HepG2 (cell line): ENCODE results near the gene TIMM44. TPM values are rescaled to one million over a fixed set of nuclear protein-coding genes. Genes with fewer than 3 reads are reported as not detected.

Experiments used
- AGO2 ChIP-seq: fragments of 200-400 bp; formaldehyde crosslinking; optimal IDR thresholded peaks from 2 replicates; pipeline ENCODE3; 2017; ENCODE audit warnings: mild to moderate bottlenecking, low read depth, low read length, moderate library complexity
- HNF4A ChIP-seq: sonication (generic); formaldehyde crosslinking; IDR thresholded peaks from 2 replicates; pipeline ENCODE4 v1.4.0; 2020; ENCODE audit warnings: missing genetic modification reagents
- NPAS2 ChIP-seq: sonication (generic); formaldehyde crosslinking; IDR thresholded peaks from 2 replicates; pipeline ENCODE4 v1.8.0; 2022; ENCODE audit warnings: mild to moderate bottlenecking, missing genetic modification reagents, borderline replicate concordance
- NR2F6 ChIP-seq, 2 experiments: IDR thresholded peaks; 2 replicates each; pipeline ENCODE4 v1.6.1; 2016; ENCODE audit warnings: antibody characterized with exemption in 1 of 2, mild to moderate bottlenecking in 1 of 2
- PRMT3 ChIP-seq: sonication (generic); formaldehyde crosslinking; IDR thresholded peaks from 2 replicates; pipeline ENCODE4 v1.8.1; 2022; ENCODE audit warnings: low read depth, mild to moderate bottlenecking, moderate library complexity, missing genetic modification reagents, borderline replicate concordance
- RAD21 ChIP-seq: fragments of 450-650 bp; formaldehyde crosslinking; IDR thresholded peaks from 2 replicates; pipeline ENCODE4 v1.5.0; 2020; ENCODE audit warnings: mild to moderate bottlenecking
- RARA ChIP-seq: IDR thresholded peaks from 2 replicates; pipeline ENCODE4 v1.6.1; 2016; ENCODE audit warnings: missing genetic modification reagents, missing compliant biosample characterization
- TBP ChIP-seq: sonication (generic); formaldehyde crosslinking; IDR thresholded peaks from 2 replicates; pipeline ENCODE4 v1.5.0; 2020; ENCODE audit warnings: missing genetic modification reagents
- YY1 ChIP-seq: IDR thresholded peaks from 2 replicates; pipeline ENCODE4 v1.6.1; 2011; ENCODE audit warnings: low read length, low read depth, moderate library complexity, mild to moderate bottlenecking; ENCODE audit not compliant: insufficient read depth, insufficient replicate concordance
- ZNF296 ChIP-seq: sonication (generic); formaldehyde crosslinking; conservative IDR thresholded peaks from 2 replicates; pipeline ENCODE4 v1.5.0; 2020; ENCODE audit warnings: mild to moderate bottlenecking, missing genetic modification reagents
- ZNF572 ChIP-seq: sonication (generic); formaldehyde crosslinking; IDR thresholded peaks from 2 replicates; pipeline ENCODE4 v1.5.1; 2020; ENCODE audit warnings: mild to moderate bottlenecking, missing genetic modification reagents
- ZNF577 ChIP-seq: sonication (generic); formaldehyde crosslinking; IDR thresholded peaks from 2 replicates; pipeline ENCODE4 v1.4.0; 2020; ENCODE audit warnings: mild to moderate bottlenecking, low read depth, missing genetic modification reagents, borderline replicate concordance
- polyA plus RNA-seq, 8 experiments: library from polyadenylated mRNA; depleted of rRNA in 3 of 8; stranded (reverse) in 7 of 8; unstranded in 1 of 8; fragments of >200 nt; fragmentation: Illumina TruSeq in 4 of 8; extraction: Trizol in 4 of 8; gene quantifications; 2 replicates each; pipeline versions ENCODE4 v1.2.1 to v1.2.3, GENCODE V29; 2011 to 2016; ENCODE audit warnings: low read depth in 4 of 8, missing spikeins in 1 of 8, mixed read lengths in 1 of 8; ENCODE audit not compliant: insufficient read depth in 1 of 8
- total RNA-seq, 5 experiments: library from RNA; depleted of rRNA; stranded (reverse); fragments of >200 nt; fragmentation: Illumina TruSeq; extraction: Trizol; gene quantifications; 2 replicates each; pipeline ENCODE4 v1.2.3, GENCODE V29; 2016; ENCODE audit warnings: low read depth in 1 of 5
- TF ChIP-seq, protein P1 (sequence below): sonication (generic); formaldehyde crosslinking; conservative IDR thresholded peaks from 2 replicates; pipeline ENCODE4 v1.8.0; 2022; ENCODE audit warnings: low read depth, missing genetic modification reagents
- TF ChIP-seq, protein P2 (sequence below): sonication (generic); formaldehyde crosslinking; IDR thresholded peaks from 2 replicates; pipeline ENCODE4 v1.4.0; 2020; ENCODE audit warnings: mild to moderate bottlenecking, missing genetic modification reagents

The TIMM44 gene
- total and polyA plus RNA-seq, 2 of the 13 experiments (the other 11 are each of a cell fraction or from before 2014, with no cell fraction given) = 42.9 to 72.6 TPM

DNA sequence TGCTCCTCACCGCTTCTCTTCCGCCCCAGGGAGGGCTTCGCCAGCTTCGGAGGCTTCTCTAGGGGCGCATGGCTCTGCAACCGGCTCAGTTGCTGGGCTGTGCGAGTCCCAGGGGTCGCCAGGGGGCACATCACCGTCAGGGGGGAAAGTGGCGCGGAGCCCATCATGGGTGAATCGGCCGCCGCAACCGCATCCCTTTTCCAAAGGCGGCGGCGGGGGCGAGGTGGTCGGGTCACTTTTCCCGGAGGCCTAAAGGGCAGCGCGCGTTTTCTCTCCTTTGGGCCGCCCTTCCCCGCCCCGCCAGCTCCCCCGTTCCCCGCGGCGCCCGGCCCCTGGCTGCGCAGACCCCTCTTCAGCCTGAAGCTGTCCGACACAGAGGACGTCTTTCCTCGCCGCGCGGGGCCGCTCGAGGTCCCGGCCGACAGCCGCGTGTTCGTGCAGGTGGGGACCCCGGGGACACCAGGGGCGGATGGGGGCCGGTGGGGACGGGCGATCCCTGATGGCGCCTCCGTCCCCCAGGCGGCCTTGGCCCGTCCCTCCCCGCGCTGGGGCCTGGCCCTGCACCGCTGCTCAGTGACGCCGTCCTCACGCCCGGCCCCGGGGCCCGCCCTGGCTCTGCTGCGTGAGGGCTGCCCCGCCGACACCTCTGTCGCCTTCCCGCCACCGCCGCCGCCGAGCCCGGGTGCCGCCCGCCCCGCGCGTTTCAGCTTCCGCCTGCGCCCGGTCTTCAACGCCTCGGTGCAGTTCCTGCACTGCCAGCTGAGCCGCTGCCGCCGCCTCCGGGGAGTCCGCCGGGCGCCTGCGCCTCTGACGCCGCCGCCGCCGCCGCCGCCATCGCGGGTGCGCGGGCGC is 27.1 kb downstream of the TIMM44 start (continued):
- TF ChIP-seq PRMT3 (CRISPR knock-in tag) = peak; percentile 69; the same call in 1 of the 2 replicates
- 0 out of 2 replicates have a peak, but pooled peaks have one; percentile 18 for TF ChIP-seq HNF4A (CRISPR knock-in tag)
- TF ChIP-seq TBP = no peak
- TF ChIP-seq, protein P1, sequence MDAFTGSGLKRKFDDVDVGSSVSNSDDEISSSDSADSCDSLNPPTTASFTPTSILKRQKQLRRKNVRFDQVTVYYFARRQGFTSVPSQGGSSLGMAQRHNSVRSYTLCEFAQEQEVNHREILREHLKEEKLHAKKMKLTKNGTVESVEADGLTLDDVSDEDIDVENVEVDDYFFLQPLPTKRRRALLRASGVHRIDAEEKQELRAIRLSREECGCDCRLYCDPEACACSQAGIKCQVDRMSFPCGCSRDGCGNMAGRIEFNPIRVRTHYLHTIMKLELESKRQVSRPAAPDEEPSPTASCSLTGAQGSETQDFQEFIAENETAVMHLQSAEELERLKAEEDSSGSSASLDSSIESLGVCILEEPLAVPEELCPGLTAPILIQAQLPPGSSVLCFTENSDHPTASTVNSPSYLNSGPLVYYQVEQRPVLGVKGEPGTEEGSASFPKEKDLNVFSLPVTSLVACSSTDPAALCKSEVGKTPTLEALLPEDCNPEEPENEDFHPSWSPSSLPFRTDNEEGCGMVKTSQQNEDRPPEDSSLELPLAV (CRISPR knock-in tag) = no peak
- no peak for TF ChIP-seq RARA (CRISPR knock-in tag)
- no peak for TF ChIP-seq ZNF296 (CRISPR knock-in tag)
- no peak for TF ChIP-seq ZNF577 (CRISPR knock-in tag)
- no peak for TF ChIP-seq NR2F6 (IDR thresholded peaks at IDR 0.05)
- TF ChIP-seq NR2F6 (CRISPR knock-in tag; IDR thresholded peaks at IDR 0.05) = no peak
- TF ChIP-seq ZNF572 (CRISPR knock-in tag) = no peak
- TF ChIP-seq RAD21 (CRISPR knock-in tag) = peak; percentile 38; the same call in 1 of the 2 replicates
- TF ChIP-seq AGO2 = peak; percentile 64
- TF ChIP-seq YY1 = peak; percentile 75
- TF ChIP-seq, protein P2, sequence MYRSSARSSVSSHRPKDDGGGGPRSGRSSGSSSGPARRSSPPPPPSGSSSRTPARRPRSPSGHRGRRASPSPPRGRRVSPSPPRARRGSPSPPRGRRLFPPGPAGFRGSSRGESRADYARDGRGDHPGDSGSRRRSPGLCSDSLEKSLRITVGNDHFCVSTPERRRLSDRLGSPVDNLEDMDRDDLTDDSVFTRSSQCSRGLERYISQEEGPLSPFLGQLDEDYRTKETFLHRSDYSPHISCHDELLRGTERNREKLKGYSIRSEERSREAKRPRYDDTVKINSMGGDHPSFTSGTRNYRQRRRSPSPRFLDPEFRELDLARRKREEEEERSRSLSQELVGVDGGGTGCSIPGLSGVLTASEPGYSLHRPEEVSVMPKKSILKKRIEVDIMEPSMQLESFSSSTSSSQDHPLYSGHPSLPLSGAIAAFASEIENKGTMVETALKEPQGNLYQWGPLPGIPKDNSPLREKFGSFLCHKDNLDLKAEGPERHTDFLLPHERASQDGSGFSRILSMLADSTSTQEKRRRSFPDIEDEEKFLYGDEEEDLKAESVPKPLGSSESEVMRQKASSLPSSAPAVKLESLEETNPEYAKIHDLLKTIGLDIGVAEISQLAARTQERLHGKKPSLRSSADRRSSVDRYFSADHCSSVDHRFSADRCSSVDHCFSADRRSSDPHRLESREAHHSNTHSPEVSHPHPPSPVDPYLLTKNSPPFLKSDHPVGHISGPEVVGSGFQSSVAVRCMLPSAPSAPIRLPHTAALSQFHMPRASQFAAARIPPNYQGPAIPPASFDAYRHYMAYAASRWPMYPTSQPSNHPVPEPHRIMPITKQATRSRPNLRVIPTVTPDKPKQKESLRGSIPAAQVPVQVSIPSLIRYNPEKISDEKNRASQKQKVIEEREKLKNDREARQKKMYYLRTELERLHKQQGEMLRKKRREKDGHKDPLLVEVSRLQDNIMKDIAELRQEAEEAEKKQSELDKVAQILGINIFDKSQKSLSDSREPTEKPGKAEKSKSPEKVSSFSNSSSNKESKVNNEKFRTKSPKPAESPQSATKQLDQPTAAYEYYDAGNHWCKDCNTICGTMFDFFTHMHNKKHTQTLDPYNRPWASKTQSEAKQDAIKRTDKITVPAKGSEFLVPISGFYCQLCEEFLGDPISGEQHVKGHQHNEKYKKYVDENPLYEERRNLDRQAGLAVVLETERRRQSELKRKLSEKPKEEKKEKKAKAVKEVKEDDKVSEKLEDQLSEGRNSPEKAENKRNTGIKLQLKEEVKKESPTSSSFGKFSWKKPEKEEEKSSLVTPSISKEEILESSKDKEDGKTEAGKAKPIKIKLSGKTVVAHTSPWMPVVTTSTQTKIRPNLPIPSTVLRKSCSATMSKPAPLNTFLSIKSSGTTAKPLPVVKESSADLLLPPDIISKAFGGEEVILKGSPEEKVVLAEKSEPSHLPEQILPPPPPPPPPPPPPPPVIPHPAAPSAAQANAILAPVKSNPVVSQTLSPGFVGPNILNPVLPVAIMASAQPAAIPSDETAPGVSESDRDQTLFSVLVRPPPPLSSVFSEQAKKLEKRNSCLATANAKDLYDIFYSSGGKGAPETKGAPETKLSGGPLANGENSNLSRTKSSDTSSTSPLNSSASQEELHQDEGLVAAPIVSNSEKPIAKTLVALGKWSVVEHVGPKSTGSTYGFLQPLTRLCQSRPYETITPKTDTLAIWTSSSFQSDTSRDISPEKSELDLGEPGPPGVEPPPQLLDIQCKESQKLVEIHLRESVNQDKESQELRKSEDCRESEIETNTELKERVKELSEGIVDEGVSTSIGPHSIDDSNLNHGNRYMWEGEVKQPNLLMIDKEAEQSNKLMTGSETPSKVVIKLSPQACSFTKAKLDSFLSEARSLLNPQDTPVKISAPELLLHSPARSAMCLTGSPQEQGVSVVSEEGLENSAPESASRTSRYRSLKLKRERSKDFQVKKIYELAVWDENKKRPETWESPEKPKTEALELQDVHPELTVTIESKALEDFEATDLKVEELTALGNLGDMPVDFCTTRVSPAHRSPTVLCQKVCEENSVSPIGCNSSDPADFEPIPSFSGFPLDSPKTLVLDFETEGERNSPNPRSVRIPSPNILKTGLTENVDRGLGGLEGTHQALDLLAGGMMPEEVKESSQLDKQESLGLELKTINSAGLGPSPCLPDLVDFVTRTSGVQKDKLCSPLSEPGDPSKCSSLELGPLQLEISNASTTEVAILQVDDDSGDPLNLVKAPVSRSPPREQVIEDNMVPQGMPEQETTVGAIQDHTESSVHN (CRISPR knock-in tag) = no peak; the same call in 1 of the 2 replicates
- no peak for TF ChIP-seq NPAS2
